GM12878 (cell line): ENCODE data around the gene DIP2C.

ENCODE experiments used
- CREB1 ChIP-seq: IDR thresholded peaks from 2 replicates; pipeline ENCODE4 v1.6.1; 2012; ENCODE audit warnings: low read depth, mild to moderate bottlenecking, inconsistent platforms
- CTCF ChIP-seq, 3 experiments: IDR thresholded peaks in 2 of 3; conservative IDR thresholded peaks in 1 of 3; 2 replicates each; pipeline ENCODE4 v1.5.1; 2011; ENCODE audit warnings: low read depth in 3 of 3, low read length in 3 of 3, mild to moderate bottlenecking in 3 of 3, control low read depth in 2 of 3, moderate library complexity in 2 of 3, inconsistent platforms in 1 of 3, mixed read lengths in 1 of 3; ENCODE audit not compliant: control insufficient read depth in 2 of 3, insufficient read depth in 1 of 3; ENCODE audit errors: extremely low read depth in 1 of 3
- EP300 ChIP-seq, 2 experiments: fragments of 150-350 bp in 1 of 2; IDR thresholded peaks; 2 replicates each; pipeline ENCODE4 v1.6.1; 2011 to 2012; ENCODE audit warnings: low read depth in 2 of 2, low read length in 2 of 2, borderline replicate concordance in 1 of 2, improper control_type of control experiment in 1 of 2, inconsistent platforms in 1 of 2; ENCODE audit not compliant: control insufficient read depth in 1 of 2
- EZH2 ChIP-seq: IDR thresholded peaks from 2 replicates; pipeline ENCODE4 v1.6.1; 2012; ENCODE audit warnings: low read depth, mild to moderate bottlenecking, control low read depth, inconsistent platforms, low read length, borderline replicate concordance; ENCODE audit not compliant: control insufficient read depth
- HCFC1 ChIP-seq: fragments of 150-350 bp; IDR thresholded peaks from 2 replicates; pipeline ENCODE4 v1.6.1; 2014; ENCODE audit warnings: low read length
- JUNB ChIP-seq: IDR thresholded peaks from 2 replicates; pipeline ENCODE4 v1.6.1; 2016; ENCODE audit warnings: antibody characterized with exemption, mild to moderate bottlenecking
- MTA3 ChIP-seq: IDR thresholded peaks from 2 replicates; pipeline ENCODE4 v1.6.1; 2012; ENCODE audit warnings: low read length, inconsistent platforms, borderline replicate concordance
- MYC ChIP-seq: IDR thresholded peaks from 2 replicates; pipeline ENCODE4 v1.6.1; 2011; ENCODE audit warnings: mild to moderate bottlenecking, low read length, moderate library complexity, inconsistent platforms; ENCODE audit not compliant: insufficient read depth, insufficient replicate concordance, insufficient read length, severe bottlenecking
- POLR2A ChIP-seq: IDR thresholded peaks from 2 replicates; pipeline ENCODE4 v1.6.1; 2011; ENCODE audit warnings: low read depth, mild to moderate bottlenecking, low read length
- STAT1 ChIP-seq: fragments of 450-650 bp; conservative IDR thresholded peaks from 2 replicates; pipeline ENCODE4 v1.6.1; 2014; ENCODE audit warnings: antibody characterized with exemption, mild to moderate bottlenecking
- ZNF274 ChIP-seq: IDR thresholded peaks from one replicate; pipeline ENCODE4 v1.8.0; 2011; ENCODE audit not compliant: insufficient read length, insufficient read depth
- TF ChIP-seq, protein P1 (sequence below): fragments of 450-650 bp; IDR thresholded peaks from 2 replicates; pipeline ENCODE4 v1.6.1; 2018; ENCODE audit warnings: borderline replicate concordance, mild to moderate bottlenecking; ENCODE audit not compliant: partially characterized antibody
- TF ChIP-seq, protein P2 (sequence below): IDR thresholded peaks from 2 replicates; pipeline ENCODE4 v1.6.1; 2012; ENCODE audit warnings: mild to moderate bottlenecking, low read depth, low read length
- TF ChIP-seq, protein P3 (sequence below): fragments of 450-650 bp; IDR thresholded peaks from 2 replicates; pipeline ENCODE4 v1.6.1; 2017; ENCODE audit warnings: mild to moderate bottlenecking

DNA sequence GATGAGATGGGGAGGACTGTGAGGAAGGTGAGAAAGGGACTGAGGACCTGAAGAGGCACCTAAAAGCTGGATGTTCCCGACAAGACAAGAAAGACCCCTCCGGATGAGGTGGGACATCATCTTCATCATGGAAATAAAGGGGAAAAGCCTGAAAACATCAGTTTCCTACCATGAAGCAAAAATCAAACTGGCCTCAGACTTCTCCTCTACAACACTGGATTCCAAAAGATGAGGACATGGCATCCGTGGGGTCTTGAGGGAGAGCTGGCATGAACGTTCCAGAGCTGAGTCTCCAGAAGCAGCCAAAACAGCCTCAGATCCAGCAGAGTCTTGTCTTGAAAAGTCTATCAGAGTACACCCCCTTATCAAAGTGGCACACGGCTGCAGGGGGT is 44.5 kb downstream of the DIP2C start:
- TF ChIP-seq, protein P1, sequence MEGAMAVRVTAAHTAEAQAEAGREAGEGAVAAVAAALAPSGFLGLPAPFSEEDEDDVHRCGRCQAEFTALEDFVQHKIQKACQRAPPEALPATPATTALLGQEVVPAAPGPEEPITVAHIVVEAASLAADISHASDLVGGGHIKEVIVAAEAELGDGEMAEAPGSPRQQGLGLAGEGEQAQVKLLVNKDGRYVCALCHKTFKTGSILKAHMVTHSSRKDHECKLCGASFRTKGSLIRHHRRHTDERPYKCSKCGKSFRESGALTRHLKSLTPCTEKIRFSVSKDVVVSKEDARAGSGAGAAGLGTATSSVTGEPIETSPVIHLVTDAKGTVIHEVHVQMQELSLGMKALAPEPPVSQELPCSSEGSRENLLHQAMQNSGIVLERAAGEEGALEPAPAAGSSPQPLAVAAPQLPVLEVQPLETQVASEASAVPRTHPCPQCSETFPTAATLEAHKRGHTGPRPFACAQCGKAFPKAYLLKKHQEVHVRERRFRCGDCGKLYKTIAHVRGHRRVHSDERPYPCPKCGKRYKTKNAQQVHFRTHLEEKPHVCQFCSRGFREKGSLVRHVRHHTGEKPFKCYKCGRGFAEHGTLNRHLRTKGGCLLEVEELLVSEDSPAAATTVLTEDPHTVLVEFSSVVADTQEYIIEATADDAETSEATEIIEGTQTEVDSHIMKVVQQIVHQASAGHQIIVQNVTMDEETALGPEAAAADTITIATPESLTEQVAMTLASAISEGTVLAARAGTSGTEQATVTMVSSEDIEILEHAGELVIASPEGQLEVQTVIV = no peak
- TF ChIP-seq CREB1 (no peak), CTCF (IDR thresholded peaks at IDR 0.05 in 2 of 3, conservative IDR thresholded peaks at IDR 0.05 in 1 of 3; ENCODE audit: control insufficient read depth in 2 of 3, extremely low read depth in 1 of 3, insufficient read depth in 1 of 3, low read depth in 3 of 3, low read length in 3 of 3) (no peak), MYC (no peak), HCFC1 (no peak), STAT1 (no peak), ZNF274 (no peak), MTA3 (no peak), JUNB (no peak), EZH2 (no peak), POLR2A (no peak), EP300 (IDR thresholded peaks at IDR 0.05; ENCODE audit: borderline replicate concordance in 1 of 2, control insufficient read depth in 1 of 2, low read depth in 2 of 2, low read length in 2 of 2) (no peak)
- TF ChIP-seq, protein P2, sequence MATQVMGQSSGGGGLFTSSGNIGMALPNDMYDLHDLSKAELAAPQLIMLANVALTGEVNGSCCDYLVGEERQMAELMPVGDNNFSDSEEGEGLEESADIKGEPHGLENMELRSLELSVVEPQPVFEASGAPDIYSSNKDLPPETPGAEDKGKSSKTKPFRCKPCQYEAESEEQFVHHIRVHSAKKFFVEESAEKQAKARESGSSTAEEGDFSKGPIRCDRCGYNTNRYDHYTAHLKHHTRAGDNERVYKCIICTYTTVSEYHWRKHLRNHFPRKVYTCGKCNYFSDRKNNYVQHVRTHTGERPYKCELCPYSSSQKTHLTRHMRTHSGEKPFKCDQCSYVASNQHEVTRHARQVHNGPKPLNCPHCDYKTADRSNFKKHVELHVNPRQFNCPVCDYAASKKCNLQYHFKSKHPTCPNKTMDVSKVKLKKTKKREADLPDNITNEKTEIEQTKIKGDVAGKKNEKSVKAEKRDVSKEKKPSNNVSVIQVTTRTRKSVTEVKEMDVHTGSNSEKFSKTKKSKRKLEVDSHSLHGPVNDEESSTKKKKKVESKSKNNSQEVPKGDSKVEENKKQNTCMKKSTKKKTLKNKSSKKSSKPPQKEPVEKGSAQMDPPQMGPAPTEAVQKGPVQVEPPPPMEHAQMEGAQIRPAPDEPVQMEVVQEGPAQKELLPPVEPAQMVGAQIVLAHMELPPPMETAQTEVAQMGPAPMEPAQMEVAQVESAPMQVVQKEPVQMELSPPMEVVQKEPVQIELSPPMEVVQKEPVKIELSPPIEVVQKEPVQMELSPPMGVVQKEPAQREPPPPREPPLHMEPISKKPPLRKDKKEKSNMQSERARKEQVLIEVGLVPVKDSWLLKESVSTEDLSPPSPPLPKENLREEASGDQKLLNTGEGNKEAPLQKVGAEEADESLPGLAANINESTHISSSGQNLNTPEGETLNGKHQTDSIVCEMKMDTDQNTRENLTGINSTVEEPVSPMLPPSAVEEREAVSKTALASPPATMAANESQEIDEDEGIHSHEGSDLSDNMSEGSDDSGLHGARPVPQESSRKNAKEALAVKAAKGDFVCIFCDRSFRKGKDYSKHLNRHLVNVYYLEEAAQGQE = no peak
- TF ChIP-seq, protein P3, sequence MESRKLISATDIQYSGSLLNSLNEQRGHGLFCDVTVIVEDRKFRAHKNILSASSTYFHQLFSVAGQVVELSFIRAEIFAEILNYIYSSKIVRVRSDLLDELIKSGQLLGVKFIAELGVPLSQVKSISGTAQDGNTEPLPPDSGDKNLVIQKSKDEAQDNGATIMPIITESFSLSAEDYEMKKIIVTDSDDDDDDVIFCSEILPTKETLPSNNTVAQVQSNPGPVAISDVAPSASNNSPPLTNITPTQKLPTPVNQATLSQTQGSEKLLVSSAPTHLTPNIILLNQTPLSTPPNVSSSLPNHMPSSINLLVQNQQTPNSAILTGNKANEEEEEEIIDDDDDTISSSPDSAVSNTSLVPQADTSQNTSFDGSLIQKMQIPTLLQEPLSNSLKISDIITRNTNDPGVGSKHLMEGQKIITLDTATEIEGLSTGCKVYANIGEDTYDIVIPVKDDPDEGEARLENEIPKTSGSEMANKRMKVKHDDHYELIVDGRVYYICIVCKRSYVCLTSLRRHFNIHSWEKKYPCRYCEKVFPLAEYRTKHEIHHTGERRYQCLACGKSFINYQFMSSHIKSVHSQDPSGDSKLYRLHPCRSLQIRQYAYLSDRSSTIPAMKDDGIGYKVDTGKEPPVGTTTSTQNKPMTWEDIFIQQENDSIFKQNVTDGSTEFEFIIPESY = no peak
